HEK293 (cell line): Measurements from ENCODE around the gene PRKCE.
A peak's percentile ranks its signal among the peaks of the same experiment; 100 is the strongest.

Experiments used
- CTCF ChIA-PET: fragments of 350-600 bp; formaldehyde crosslinking; extraction: SDS; loops from one replicate; lab custom pipeline; 2021; ENCODE audit warnings: antibody characterized with exemption; lab: Yijun Ruan, JAX
- POLR2A ChIA-PET: fragments of 300-600 bp; formaldehyde crosslinking; extraction: SDS; loops from one replicate; lab custom pipeline; 2020; ENCODE audit warnings: antibody characterized with exemption, inconsistent platforms; lab: Yijun Ruan, JAX
- H3K27ac ChIP-seq: fragments of 200-500 bp; sonication (Bioruptor generic); 2 replicates; pipeline ENCODE4 v1.5.1; 2014; ENCODE audit warnings: low read depth, low read length, control low read depth, inconsistent platforms; ENCODE audit errors: extremely low read depth
- H3K36me3 ChIP-seq, 2 experiments: fragments of 200-500 bp in 1 of 2; sonication (Bioruptor generic) in 1 of 2; 1 replicate in 1 of 2; 2 replicates in 1 of 2; pipeline ENCODE4 v1.5.1; 2014 to 2017; ENCODE audit warnings: inconsistent platforms in 2 of 2, low read length in 2 of 2; ENCODE audit not compliant: control insufficient read depth in 2 of 2, insufficient read depth in 1 of 2
- H3K4me1 ChIP-seq: fragments of 200-500 bp; sonication (Bioruptor generic); 2 replicates; pipeline ENCODE4 v1.5.1; 2014; ENCODE audit warnings: mild to moderate bottlenecking, low read length, inconsistent platforms; ENCODE audit not compliant: control insufficient read depth, insufficient read depth
- H3K4me3 ChIP-seq: 2 replicates; pipeline ENCODE4 v1.5.1; 2011; ENCODE audit warnings: low read depth, mild to moderate bottlenecking, control low read depth, low read length, moderate library complexity
- H3K9me3 ChIP-seq: fragments of 200-500 bp; sonication (Bioruptor generic); 2 replicates; pipeline ENCODE4 v1.5.1; 2014; ENCODE audit warnings: low read depth, low read length, inconsistent platforms; ENCODE audit not compliant: control insufficient read depth, insufficient read depth
- BCL11B ChIP-seq: fragments of 450-650 bp; formaldehyde crosslinking; IDR thresholded peaks from 2 replicates; pipeline ENCODE4 v1.5.1; 2016; ENCODE audit warnings: low read depth, missing biosample characterization, missing genetic modification characterization
- EGR2 ChIP-seq: fragments of 450-650 bp; formaldehyde crosslinking; IDR thresholded peaks from 2 replicates; pipeline ENCODE4 v1.5.1; 2016; ENCODE audit warnings: low read depth, missing biosample characterization, missing genetic modification characterization
- GLI2 ChIP-seq: fragments of 450-650 bp; formaldehyde crosslinking; IDR thresholded peaks from 2 replicates; pipeline ENCODE4; 2017; ENCODE audit warnings: missing biosample characterization, missing genetic modification characterization, low read depth, borderline replicate concordance
- KLF16 ChIP-seq: fragments of 450-650 bp; formaldehyde crosslinking; IDR thresholded peaks from 2 replicates; pipeline ENCODE4 v1.5.1; 2017; ENCODE audit warnings: missing biosample characterization, missing genetic modification characterization
- OSR2 ChIP-seq: fragments of 450-650 bp; formaldehyde crosslinking; IDR thresholded peaks from 2 replicates; pipeline ENCODE4 v1.5.1; 2016; ENCODE audit warnings: missing biosample characterization, missing genetic modification characterization
- PRDM10 ChIP-seq: fragments of 450-650 bp; formaldehyde crosslinking; IDR thresholded peaks from 2 replicates; pipeline ENCODE4 v1.5.1; 2016; ENCODE audit warnings: missing biosample characterization, missing genetic modification characterization
- ZBTB26 ChIP-seq: fragments of 450-650 bp; formaldehyde crosslinking; optimal IDR thresholded peaks from 2 replicates; pipeline ENCODE3; 2016; ENCODE audit warnings: missing biosample characterization, mild to moderate bottlenecking, missing genetic modification characterization
- ZNF211 ChIP-seq: fragments of 450-650 bp; formaldehyde crosslinking; IDR thresholded peaks from 2 replicates; pipeline ENCODE4 v1.5.1; 2016; ENCODE audit warnings: low read depth, missing biosample characterization, missing genetic modification characterization
- ZNF341 ChIP-seq: fragments of 450-650 bp; formaldehyde crosslinking; IDR thresholded peaks from 2 replicates; pipeline ENCODE4; 2016; ENCODE audit warnings: low read depth, missing biosample characterization, missing genetic modification characterization
- ZNF366 ChIP-seq: fragments of 450-650 bp; formaldehyde crosslinking; conservative IDR thresholded peaks from 2 replicates; pipeline ENCODE4 v1.5.1; 2016; ENCODE audit warnings: missing biosample characterization, missing genetic modification characterization
- ZNF426 ChIP-seq: fragments of 450-650 bp; formaldehyde crosslinking; IDR thresholded peaks from 2 replicates; pipeline ENCODE4 v1.5.1; 2017; ENCODE audit warnings: missing biosample characterization, missing genetic modification characterization, mild to moderate bottlenecking, inconsistent platforms, moderate library complexity
- ZNF433 ChIP-seq: fragments of 450-650 bp; formaldehyde crosslinking; IDR thresholded peaks from 2 replicates; pipeline ENCODE4 v1.5.1; 2016; ENCODE audit warnings: missing biosample characterization, missing genetic modification characterization, low read depth
- ZNF510 ChIP-seq: fragments of 450-650 bp; formaldehyde crosslinking; IDR thresholded peaks from 2 replicates; pipeline ENCODE4 v1.5.1; 2018; ENCODE audit warnings: mild to moderate bottlenecking, missing genetic modification characterization, missing biosample characterization; ENCODE audit not compliant: insufficient replicate concordance
- ZNF529 ChIP-seq: fragments of 450-650 bp; formaldehyde crosslinking; IDR thresholded peaks from 2 replicates; pipeline ENCODE4 v1.5.1; 2017; ENCODE audit warnings: missing genetic modification characterization, missing biosample characterization; ENCODE audit not compliant: insufficient replicate concordance
- ZNF626 ChIP-seq: fragments of 450-650 bp; sonication (Bioruptor Pico); formaldehyde crosslinking; IDR thresholded peaks from 2 replicates; pipeline ENCODE4 v1.5.1; 2018; ENCODE audit warnings: missing biosample characterization, missing genetic modification characterization, inconsistent platforms
- ZNF639 ChIP-seq: fragments of 450-650 bp; formaldehyde crosslinking; IDR thresholded peaks from 2 replicates; pipeline ENCODE4 v1.5.1; 2016; ENCODE audit warnings: missing biosample characterization, missing genetic modification characterization
- ZNF654 ChIP-seq: fragments of 450-650 bp; formaldehyde crosslinking; IDR thresholded peaks from 2 replicates; pipeline ENCODE4 v1.5.1; 2016; ENCODE audit warnings: low read depth, missing biosample characterization, missing genetic modification characterization
- ZNF776 ChIP-seq: fragments of 450-650 bp; formaldehyde crosslinking; IDR thresholded peaks from 2 replicates; pipeline ENCODE4 v1.5.0; 2017; ENCODE audit warnings: missing biosample characterization, missing genetic modification characterization, borderline replicate concordance
- ZNF791 ChIP-seq: fragments of 450-650 bp; formaldehyde crosslinking; IDR thresholded peaks from 2 replicates; pipeline ENCODE4 v1.5.1; 2016; ENCODE audit warnings: missing biosample characterization, missing genetic modification characterization
- ZSCAN16 ChIP-seq: fragments of 450-650 bp; formaldehyde crosslinking; IDR thresholded peaks from 2 replicates; pipeline ENCODE4 v1.5.1; 2016; ENCODE audit warnings: missing biosample characterization, missing genetic modification characterization
- TF ChIP-seq, protein P1 (sequence below): fragments of 450-650 bp; formaldehyde crosslinking; conservative IDR thresholded peaks from 2 replicates; pipeline ENCODE4 v1.5.1; 2016; ENCODE audit warnings: low read depth, missing biosample characterization, missing genetic modification characterization
- TF ChIP-seq, protein P2 (sequence below): fragments of 450-650 bp; formaldehyde crosslinking; IDR thresholded peaks from 2 replicates; pipeline ENCODE4 v1.5.1; 2016; ENCODE audit warnings: missing biosample characterization, missing genetic modification characterization, low read depth
- TF ChIP-seq, protein P3 (sequence below): fragments of 450-650 bp; formaldehyde crosslinking; IDR thresholded peaks from 2 replicates; pipeline ENCODE4 v1.5.1; 2017; ENCODE audit warnings: missing biosample characterization, mild to moderate bottlenecking, missing genetic modification characterization, moderate library complexity

The PRKCE gene

DNA sequence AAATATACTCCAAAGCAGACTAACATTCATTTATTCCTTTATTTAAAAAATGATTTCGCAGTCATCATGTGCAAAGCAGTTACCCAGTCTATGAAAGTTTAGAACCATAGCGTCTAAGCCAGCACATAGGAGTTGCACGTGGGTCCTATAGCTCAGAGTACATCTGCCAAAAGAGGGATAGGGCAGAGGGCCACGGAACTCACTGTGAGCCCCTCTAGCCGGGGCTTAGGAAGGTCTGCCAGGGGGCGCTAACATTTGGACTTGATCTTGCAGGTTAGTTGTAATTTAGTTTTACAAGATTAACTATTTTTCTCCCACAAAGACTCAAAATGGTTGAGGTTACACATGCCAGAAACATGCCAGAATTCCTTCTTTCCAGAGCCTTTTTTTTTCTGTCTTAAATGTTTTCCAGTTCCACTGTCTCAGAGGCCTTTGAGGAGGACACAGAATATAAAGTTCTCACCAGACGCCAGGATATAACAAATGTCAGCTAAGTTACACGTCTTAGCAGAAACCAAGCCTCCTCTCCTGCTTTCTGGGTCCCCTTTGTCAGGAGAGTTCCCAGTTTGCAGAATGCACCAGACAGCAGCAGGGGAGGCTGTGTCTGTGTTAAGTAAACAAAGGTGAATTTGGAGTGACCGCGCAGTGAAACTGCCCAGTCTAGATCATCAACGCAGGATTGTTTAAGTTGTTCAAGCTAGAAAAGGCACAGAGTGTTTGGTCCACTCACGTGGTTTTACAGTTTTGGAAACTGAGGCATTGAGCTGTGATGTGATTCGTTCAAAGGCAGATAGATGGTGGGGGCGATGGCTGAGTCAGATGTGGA, 292.0 kb downstream of the PRKCE start (continued):
- no peak for TF ChIP-seq ZNF529 (tag by site-specific recombination)
- TF ChIP-seq, protein P1, sequence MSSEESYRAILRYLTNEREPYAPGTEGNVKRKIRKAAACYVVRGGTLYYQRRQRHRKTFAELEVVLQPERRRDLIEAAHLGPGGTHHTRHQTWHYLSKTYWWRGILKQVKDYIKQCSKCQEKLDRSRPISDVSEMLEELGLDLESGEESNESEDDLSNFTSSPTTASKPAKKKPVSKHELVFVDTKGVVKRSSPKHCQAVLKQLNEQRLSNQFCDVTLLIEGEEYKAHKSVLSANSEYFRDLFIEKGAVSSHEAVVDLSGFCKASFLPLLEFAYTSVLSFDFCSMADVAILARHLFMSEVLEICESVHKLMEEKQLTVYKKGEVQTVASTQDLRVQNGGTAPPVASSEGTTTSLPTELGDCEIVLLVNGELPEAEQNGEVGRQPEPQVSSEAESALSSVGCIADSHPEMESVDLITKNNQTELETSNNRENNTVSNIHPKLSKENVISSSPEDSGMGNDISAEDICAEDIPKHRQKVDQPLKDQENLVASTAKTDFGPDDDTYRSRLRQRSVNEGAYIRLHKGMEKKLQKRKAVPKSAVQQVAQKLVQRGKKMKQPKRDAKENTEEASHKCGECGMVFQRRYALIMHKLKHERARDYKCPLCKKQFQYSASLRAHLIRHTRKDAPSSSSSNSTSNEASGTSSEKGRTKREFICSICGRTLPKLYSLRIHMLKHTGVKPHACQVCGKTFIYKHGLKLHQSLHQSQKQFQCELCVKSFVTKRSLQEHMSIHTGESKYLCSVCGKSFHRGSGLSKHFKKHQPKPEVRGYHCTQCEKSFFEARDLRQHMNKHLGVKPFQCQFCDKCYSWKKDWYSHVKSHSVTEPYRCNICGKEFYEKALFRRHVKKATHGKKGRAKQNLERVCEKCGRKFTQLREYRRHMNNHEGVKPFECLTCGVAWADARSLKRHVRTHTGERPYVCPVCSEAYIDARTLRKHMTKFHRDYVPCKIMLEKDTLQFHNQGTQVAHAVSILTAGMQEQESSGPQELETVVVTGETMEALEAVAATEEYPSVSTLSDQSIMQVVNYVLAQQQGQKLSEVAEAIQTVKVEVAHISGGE (tag by site-specific recombination): no peak
- no peak for TF ChIP-seq ZNF510 (tag by site-specific recombination)
- TF ChIP-seq BCL11B: no peak
- TF ChIP-seq, protein P2, sequence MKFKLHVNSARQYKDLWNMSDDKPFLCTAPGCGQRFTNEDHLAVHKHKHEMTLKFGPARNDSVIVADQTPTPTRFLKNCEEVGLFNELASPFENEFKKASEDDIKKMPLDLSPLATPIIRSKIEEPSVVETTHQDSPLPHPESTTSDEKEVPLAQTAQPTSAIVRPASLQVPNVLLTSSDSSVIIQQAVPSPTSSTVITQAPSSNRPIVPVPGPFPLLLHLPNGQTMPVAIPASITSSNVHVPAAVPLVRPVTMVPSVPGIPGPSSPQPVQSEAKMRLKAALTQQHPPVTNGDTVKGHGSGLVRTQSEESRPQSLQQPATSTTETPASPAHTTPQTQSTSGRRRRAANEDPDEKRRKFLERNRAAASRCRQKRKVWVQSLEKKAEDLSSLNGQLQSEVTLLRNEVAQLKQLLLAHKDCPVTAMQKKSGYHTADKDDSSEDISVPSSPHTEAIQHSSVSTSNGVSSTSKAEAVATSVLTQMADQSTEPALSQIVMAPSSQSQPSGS (tag by site-specific recombination): no peak
- TF ChIP-seq OSR2 (tag by site-specific recombination): no peak
- TF ChIP-seq ZNF366 (tag by site-specific recombination): no peak
- TF ChIP-seq ZSCAN16 (tag by site-specific recombination): no peak
- no peak for TF ChIP-seq ZNF776
- TF ChIP-seq ZNF791 (tag by site-specific recombination): no peak
- TF ChIP-seq ZNF654 (tag by site-specific recombination): no peak
- TF ChIP-seq ZNF341 (tag by site-specific recombination): no peak

- Histone ChIP-seq H3K4me3 (no peak overlapping the region), H3K36me3 (no peaks in the 10 kb centered on the region), H3K9me3 (no peaks in the 10 kb centered on the region), H3K27ac (no peak overlapping the region), H3K4me1 (peaks cover 14% of the 10 kb centered on the region)
- ChIA-PET CTCF (interaction anchor here (0.5 to 1.0 kb wide), 3 partner anchors 33 to 423 kb away, joined by 3 to 5 read pairs (median 3); no protein-coding TSS in a partner anchor), POLR2A (interaction anchor here (0.6 kb wide), 1 partner anchor 50 kb away, joined by 6 read pairs; no protein-coding TSS in a partner anchor)
- no peak for TF ChIP-seq ZBTB26 (tag by site-specific recombination)
- no peak for TF ChIP-seq EGR2 (tag by site-specific recombination)
- no peak for TF ChIP-seq ZNF639 (tag by site-specific recombination)
- TF ChIP-seq, protein P3, sequence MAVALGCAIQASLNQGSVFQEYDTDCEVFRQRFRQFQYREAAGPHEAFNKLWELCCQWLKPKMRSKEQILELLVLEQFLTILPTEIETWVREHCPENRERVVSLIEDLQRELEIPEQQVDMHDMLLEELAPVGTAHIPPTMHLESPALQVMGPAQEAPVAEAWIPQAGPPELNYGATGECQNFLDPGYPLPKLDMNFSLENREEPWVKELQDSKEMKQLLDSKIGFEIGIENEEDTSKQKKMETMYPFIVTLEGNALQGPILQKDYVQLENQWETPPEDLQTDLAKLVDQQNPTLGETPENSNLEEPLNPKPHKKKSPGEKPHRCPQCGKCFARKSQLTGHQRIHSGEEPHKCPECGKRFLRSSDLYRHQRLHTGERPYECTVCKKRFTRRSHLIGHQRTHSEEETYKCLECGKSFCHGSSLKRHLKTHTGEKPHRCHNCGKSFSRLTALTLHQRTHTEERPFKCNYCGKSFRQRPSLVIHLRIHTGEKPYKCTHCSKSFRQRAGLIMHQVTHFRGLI (tag by site-specific recombination): no peak
- no peak for TF ChIP-seq GLI2 (tag by site-specific recombination)
- peak; percentile 29; the same call in 1 of the 2 replicates for TF ChIP-seq ZNF211 (tag by site-specific recombination)
- TF ChIP-seq PRDM10 (tag by site-specific recombination): peak; percentile 40
- no peak for TF ChIP-seq KLF16
- no peak for TF ChIP-seq ZNF433 (tag by site-specific recombination)
- no peak for TF ChIP-seq ZNF626 (tag by site-specific recombination)
- no peak for TF ChIP-seq ZNF426 (tag by site-specific recombination)
Measured at GRCh38 chr2:45944074-45944473, 292.6 kb downstream of the PRKCE start.
